IPS-18c (cell line): Measurements from ENCODE around the gene ZBTB17.

Experiments
- H3K4me3 ChIP-seq: 2 replicates; pipeline ENCODE4 v1.7.0; 2013; ENCODE audit warnings: low read depth, mild to moderate bottlenecking, low read length, moderate library complexity; ENCODE audit not compliant: insufficient read depth
- H3K9me3 ChIP-seq: one replicate; pipeline ENCODE4 v1.6.1; 2013; ENCODE audit warnings: mild to moderate bottlenecking, low read length, moderate library complexity; ENCODE audit not compliant: control insufficient read depth, insufficient read depth

ZBTB17 gene

DNA sequence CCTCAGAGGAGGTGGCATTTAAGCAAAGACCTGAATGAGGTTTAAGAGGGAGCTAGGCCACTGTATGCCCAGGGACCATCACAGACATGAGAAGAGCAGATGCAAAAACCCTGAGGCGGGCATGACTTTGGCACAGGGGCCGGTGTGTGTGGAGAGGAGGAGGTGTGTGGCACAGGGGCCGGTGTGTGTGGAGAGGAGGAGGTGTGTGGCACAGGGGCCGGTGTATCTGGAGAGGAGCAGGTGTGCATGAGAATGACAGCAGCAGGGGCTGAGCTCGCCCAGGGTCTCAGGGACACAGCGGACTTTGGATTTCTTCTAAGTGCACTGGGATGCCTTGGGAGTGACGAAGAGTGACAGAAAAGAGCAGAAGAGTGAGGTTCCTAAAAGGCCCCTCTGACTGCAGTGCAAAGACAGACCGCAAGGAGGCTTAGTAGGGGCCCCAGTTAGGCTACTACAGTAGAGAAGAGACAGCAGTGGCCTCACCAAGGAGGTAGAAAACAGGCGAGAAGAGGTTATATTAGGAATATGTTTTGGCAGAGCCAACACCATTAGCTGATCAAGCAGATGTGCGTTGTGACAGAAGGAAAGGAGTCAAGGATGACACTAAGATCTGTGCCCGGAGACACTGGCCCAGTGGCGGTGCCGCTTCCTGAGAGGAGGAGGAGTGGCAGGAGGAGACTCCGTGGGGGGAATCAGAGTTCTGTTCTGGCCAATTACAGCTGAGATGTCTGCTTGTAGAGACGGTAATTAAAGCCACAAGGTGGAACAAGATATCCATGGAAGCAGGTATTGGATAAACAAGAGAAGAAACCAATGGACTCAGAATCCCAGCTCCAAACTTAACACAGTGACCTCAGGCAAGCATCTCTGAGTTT is 18.4 kb downstream of the ZBTB17 start:
- Histone ChIP-seq H3K4me3 (no peak overlapping the region), H3K9me3 (no peaks in the 10 kb centered on the region)

DNA sequence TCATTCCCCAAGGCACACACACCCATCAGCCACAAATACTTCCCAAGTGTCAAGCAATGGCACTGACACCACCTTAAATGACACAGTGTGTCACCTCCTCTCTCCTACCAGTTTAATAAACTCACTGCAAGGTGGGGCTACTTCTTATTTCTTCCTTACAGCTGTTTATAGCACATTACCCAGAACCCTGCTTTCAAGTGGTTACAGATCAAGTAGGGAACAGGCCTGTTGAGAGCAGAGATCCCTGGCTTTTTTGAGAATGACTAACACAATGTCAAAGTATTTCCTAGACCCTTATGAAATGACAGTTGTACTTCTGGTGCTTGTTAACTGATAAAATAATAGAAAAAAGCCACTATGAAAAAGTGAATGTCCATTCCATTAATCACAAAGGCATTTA is 19.8 kb downstream of the ZBTB17 start:
- Histone ChIP-seq H3K9me3 (no peaks in the 10 kb centered on the region), H3K4me3 (no peak overlapping the region)

DNA sequence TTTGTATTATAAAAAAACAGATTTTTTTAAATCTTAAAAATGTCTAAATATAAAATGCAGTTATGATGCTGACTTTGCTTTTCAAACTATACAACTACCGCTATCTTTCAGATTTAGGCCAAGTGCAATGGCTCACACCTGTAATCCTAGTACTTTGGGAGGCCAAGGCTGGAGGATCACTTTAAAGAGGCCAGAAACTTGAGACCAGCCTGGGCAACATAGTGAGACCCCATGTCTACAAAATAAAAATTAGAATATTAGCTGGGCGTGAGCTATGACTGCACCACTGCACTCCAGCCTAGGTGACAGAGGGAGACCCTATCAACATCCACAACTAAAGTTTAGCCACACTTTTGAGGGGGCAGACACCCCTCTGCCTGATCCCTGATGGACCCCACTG is 20.3 kb downstream of the ZBTB17 start:
- no peaks in the 10 kb centered on the region for H3K9me3 ChIP-seq
- H3K4me3 ChIP-seq = no peak overlapping the region

DNA sequence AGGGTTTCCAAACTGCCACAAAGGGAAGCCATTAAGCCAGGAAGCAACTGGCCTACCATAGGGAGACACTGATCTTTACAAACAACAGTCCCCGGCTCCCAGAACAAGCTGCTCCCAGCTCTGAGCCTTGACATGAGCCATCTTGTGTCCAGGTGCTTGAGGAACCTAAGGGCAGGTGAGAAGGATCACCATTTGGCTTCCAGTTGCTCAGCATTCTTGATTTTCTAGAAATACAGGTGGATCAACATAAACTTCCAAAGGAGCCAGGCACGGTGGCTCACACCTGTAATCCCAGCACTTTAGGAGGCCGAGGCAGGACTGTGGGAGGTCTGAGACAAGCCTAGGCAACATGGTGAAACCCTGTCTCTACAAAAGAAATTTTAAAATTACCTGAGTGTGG is 21.6 kb downstream of the ZBTB17 start:
- no peaks in the 10 kb centered on the region for H3K9me3 ChIP-seq

DNA sequence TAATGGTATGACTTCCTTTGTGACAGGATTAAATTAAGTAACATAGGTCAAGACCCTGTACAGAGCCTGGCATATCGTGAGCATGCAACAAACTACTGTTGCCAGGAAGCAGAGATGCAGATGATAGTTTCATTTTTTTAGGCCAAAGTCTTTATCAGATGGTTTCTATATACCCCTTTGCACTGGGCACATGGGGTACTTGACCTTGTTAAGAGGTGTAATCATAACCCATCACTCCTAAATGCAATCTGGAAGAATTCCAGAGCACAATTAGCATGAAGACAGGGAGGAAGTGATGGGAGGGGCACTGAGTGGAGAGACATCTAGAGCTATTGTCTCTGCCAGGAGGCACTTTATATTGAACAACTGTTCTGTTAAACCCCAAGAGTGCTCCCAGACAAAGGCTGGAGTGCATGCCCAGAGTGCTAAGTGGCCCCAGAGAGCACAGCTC is 22.1 kb downstream of the ZBTB17 start:
- no peak overlapping the region for H3K4me3 ChIP-seq
- H3K9me3 ChIP-seq = no peaks in the 10 kb centered on the region

More for the DNA sequence above, 21.6 kb downstream of the ZBTB17 start:
- H3K4me3 ChIP-seq = no peak overlapping the region

DNA sequence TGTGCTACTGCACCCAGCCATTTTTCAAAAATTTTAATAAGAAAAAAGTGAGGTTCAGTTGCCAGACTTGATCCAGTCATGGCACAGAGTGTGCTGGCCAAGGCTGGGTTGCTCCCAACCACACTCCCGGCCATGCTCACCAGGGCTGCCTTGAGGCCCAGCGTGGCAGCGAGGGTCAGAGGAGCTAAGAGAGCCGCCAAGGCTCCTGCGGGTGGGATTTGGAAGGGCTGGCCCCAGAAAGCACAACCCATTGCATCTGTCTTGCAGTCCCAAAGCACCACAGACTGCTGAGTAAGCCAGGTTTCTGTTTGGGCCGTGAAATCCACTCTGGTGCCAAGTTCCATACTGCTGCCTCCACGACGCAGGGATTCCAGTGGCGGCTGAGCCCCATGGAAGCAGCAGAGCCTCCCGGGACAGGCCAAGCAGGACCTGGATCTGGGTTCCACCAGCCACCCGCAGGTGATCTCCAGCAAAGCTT is 22.6 kb downstream of the ZBTB17 start:
- Histone ChIP-seq H3K4me3 (no peak overlapping the region), H3K9me3 (no peaks in the 10 kb centered on the region)

DNA sequence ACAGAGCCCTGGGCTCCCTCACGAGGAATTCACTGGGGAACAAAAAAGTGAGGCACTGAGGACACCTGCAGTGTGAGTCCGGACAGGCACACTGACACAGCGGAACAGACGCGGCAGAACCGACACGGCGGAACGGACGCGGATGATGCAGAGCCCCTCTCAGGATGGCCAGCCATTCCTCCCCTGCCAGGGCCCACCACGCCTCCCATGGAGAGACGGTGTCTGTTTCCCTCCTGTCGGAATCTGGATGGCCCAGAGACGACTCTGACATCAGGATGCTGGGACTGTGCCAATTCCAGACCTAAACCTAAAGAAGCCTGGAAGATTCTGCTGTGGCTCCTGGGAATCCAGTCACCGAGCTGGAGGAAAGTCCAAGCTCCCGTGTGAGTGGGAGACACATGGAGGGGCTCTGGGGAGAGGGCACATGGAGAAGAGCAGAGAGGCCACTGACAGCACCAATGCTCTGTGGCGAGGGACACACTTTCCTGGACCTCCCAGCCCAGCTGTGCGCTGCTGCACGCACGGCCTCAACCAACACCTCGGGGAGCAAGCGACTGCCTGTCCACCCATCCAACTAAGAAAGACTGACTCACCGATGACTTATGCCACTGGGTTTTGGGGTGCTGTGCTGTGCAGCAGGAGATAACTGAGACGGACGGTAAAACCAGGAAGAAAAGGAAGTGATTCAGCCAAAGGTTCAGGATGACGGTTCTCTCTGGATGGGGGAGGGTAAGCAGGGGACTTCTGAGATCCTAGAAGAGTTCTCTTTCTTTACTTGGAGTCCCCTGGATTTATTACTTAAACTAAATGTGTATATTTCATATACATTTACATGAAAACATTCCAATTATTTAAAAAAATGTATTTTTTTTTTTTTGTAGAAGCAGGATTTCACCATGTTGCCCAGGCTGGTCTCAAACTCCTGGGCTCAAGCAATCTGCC is 23.3 kb downstream of the ZBTB17 start:
- Histone ChIP-seq H3K9me3 (no peaks in the 10 kb centered on the region), H3K4me3 (no peak overlapping the region)

DNA sequence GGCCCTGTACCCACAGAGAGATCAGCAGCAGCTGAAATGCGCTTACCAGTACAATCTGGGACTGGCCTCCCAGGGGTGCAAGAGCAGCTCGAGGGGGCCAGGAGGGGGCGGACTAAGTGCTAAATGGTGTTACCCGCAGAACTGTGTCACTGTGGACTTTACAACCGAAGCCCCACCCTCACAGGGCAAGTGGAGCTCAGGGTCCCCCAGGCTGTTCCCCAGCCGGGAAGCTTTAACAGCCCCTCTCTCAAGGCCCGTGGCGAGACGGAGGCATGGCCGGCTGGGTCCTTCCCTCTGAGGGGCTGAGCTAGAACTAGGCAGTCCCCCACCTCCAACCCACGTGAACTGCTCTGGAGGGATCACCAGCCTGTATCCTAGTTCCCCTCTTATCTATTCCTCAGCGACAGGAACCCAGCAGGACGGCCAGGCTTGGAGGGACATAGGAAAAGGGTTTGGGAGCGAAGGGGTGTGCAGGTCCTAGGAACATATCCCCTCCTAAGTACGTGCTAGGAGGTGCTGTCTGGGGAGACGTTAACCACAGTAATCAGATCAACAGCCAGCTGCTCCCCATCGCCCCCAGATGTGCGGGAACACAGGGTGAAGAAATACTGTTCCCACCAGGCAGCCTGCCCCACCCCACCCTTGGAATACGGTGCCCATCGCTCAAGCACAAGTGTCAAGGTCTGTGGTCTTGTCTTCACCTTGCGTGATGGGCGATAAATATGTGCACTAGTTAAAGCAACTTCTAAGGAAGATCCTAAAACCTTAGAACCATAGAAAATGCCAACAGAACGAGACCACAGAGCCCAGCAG is 24.4 kb downstream of the ZBTB17 start:
- H3K9me3 ChIP-seq = no peaks in the 10 kb centered on the region
- H3K4me3 ChIP-seq = no peak overlapping the region

DNA sequence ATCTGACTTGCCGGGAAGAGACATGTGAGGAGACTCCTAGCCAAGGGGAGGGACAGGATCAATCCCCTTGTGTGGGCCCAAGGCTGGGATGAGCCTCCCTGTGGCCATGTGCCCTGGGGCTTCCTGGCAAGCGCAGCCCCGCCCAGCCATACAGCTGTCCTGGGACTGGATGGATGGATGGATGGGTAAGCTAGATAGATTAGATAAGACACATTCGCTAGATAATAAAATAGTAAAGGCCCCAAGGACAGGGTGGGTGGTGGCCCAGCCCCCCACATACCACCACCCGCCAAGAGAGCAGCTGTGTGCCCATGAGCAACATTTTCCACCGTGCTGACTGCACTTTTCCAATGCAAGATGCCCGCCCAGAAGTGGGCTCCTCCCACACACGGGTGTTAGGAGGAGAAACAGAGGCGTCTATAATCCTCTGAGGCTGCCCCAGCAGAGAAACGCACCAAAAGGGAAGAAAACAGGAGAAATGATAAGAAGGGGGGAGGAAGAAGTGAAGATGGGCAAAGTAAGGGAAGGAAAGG is 25.1 kb downstream of the ZBTB17 start:
- Histone ChIP-seq H3K9me3 (no peaks in the 10 kb centered on the region), H3K4me3 (no peak overlapping the region)

DNA sequence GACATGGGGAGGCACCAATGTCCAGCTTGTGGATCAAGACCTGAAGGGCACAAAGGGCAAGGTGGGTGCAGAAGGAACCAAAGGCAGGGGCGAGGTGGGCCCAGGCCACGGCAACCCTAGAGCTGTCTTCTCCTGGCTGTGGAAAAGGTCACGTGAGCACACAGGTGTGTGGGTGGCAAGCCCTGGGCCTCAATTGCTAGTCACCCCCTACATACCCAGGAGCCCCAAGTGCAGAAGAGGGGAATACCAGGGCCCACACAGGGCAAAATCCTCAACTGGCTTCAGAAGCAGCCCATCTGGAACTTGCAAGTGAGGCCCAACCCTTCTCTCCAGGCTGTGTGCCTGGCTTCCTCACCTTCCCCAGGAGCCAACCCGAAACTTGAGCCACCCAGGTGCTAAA is 25.6 kb downstream of the ZBTB17 start:
- Histone ChIP-seq H3K9me3 (no peaks in the 10 kb centered on the region), H3K4me3 (no peak overlapping the region)

DNA sequence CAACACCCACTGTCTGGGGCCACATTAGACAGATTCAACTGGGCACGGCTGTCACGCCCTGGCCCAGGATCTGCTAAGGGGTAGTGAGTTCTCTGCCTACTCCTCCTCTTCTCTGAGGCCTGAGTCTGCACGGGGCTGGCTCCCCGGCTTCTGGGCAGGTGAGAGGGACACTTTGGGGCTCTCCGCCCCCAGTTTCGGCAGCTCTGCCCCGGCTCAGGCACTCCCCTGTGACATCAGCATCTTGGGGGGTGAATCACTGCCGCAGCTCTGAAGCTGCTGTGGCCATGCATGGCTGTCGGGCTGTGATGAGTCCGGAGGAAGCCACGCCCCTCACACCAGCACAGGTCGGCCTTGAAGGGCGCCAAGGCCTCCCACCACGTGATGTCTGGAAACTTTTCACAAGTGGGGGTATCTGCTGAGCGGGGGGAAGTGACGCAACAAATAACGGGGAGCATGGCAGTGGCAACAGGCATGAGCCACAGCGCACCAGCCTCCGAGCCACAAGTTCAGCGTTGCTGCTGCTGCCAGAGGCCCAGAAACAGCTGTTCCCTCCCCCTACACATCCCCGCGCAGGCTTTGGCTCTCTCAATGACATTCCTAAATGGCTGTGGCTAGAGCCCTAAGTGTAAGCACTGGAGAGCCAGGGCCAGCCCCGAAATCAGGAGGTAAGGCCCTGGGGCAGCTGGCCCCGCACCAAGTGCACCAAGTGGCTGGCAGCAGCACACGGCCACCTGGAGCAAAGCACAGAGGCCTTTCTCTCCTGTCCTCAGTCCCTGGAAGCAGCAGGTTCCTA is 26.3 kb downstream of the ZBTB17 start:
- no peak overlapping the region for H3K4me3 ChIP-seq

DNA sequence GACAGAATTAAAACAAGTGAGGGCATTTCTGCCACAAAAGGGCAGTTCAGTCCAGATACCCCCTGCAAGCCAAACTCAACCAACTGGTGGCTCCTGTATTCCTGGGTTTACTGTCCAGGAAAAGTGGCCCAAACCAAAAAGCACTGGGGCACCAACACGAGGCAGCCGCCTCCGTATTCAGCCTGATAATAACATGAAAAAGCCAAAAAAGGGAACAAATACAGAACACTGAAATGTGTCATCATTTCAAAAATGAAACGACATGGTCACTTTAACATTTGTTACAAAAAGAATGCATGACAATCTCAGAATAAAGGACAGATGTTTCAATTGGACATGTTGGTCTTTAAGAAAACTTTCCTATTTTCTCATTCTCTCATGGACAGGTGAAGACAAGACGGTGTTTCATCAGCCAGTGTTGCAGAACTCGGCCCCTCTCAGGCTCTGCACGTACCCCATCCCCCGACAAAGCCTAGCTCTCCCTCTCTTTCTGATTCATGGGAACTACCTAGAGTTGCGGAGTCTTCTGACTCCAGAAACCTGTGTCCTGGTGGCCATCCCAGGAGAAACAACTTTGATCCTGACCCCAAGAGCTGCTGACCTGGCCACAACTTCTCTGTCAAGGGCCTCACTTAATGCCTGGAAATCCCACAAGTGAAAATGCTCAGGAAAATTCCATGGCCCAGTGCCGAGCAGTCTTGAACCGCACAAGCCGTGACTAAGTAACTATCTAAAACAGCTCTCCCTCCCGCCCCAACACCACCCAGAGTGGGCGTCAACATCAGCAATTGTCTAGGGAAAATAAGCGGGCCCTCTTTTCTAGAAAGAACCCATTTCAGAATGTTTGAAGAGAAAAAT is 27.1 kb downstream of the ZBTB17 start:
- Histone ChIP-seq H3K9me3 (no peaks in the 10 kb centered on the region), H3K4me3 (no peak overlapping the region)

More for the DNA sequence above, 26.3 kb downstream of the ZBTB17 start:
- no peaks in the 10 kb centered on the region for H3K9me3 ChIP-seq

DNA sequence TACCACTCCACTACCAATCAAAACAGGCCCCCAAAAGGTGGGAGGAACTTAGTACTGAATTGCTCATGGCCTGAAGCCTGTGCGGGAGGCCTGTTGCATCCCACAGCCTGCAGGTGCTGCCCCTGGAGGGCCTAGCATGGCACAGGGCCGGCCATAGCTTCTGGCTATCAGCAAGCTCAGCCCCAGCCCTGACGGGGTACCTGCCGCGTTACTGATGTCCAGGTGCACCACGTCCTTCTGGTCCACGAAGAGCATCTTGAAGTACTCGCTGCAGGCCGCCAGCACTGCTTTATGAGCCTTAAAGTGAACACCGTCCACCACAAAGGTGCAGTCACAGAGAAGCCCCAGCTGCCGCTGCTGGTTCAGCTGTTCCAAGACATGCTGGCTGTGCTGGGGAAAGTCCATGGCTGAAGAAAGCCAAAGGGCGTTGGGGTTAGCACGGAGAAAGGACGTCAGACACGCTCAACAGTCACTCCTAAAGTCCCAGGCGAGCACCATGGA is 27.8 kb downstream of the ZBTB17 start:
- Histone ChIP-seq H3K9me3 (no peaks in the 10 kb centered on the region), H3K4me3 (no peak overlapping the region)

DNA sequence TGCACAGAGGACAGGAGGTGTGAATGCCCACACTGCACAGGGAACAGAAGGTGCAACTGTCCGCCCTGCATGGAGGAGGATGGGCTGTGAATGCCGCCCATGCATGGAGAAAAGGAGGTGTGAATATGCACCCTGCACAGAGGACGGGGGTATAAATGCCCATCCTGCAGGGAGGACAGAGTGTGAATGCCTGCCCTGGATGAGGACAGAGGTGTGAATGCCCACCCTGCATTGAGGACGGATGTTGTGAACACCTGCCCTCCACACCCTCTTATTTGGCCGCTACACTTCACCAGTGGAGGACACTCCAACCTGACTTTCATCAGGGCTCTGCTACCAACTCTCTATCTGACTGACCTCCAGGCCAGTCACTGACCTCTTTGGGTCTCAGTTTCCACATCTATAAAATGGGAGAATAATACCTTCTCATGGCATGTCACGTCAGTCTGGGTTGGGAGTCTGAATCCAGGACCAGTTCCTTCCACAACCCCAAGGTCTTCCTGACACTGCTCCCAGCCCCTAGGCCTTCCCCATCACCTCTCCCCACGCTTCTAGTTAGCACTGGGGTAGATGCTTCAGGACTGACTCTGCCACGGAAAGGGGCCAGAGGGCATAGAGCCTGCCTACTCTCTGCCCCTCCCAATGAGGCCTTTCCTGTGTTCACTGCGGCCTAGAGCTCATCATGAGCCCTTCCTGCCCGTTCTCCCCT is 28.4 kb downstream of the ZBTB17 start:
- H3K4me3 ChIP-seq = no peak overlapping the region
- no peaks in the 10 kb centered on the region for H3K9me3 ChIP-seq
